ENCODE measurements around the gene SLC25A29.
"Not testable (repeated sequence)": the region's sequence is repeated elsewhere in the genome, so short reads cannot be mapped to it uniquely, and the experiment has no call there.

SLC25A29 gene

DNA sequence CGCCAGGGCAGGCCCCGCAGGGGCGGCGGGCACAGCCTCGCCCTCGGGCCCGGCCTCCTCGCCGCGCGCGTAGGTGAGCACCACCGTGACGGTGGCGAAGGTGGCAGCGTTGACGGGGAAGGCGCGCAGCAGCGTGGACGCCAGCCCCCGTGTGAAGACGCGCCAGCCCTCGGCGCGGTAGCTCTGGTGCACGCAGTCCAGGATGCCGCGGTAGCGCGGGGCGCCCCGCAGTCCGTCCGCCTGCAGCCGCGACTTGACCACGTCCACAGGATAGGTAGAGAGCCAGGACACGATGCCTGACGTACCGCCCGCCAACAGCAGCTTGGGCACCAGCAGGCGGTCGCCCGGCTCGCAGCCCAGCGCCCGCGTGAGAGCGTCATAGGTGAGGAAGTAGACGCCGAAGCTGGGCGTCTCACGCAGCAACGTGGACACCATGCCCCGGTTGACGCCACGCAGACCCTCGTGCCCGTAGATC lies 13.9 kb downstream of the SLC25A29 start:
- TF ChIP-seq, protein P1, sequence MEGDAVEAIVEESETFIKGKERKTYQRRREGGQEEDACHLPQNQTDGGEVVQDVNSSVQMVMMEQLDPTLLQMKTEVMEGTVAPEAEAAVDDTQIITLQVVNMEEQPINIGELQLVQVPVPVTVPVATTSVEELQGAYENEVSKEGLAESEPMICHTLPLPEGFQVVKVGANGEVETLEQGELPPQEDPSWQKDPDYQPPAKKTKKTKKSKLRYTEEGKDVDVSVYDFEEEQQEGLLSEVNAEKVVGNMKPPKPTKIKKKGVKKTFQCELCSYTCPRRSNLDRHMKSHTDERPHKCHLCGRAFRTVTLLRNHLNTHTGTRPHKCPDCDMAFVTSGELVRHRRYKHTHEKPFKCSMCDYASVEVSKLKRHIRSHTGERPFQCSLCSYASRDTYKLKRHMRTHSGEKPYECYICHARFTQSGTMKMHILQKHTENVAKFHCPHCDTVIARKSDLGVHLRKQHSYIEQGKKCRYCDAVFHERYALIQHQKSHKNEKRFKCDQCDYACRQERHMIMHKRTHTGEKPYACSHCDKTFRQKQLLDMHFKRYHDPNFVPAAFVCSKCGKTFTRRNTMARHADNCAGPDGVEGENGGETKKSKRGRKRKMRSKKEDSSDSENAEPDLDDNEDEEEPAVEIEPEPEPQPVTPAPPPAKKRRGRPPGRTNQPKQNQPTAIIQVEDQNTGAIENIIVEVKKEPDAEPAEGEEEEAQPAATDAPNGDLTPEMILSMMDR (IDR thresholded peaks at IDR 0.05; ENCODE audit: low read depth, low read length), result no peak
- H3K4me3 ChIP-seq (replicated peaks in 1 of 2; ENCODE audit: low read depth in 2 of 2, low read length in 2 of 2), result no peak overlapping the region
- no peak for DNase-seq (ENCODE audit: low read depth in 2 of 2)

GRCh38 chr14:100291305-100292075 lies 14.8 kb downstream of the SLC25A29 start:
- no peak for DNase-seq (ENCODE audit: low read depth in 2 of 2)
- TF ChIP-seq, protein P1 (IDR thresholded peaks at IDR 0.05; ENCODE audit: low read depth, low read length), result no peak
- no peak overlapping the region for H3K4me3 ChIP-seq (replicated peaks in 1 of 2; ENCODE audit: low read depth in 2 of 2, low read length in 2 of 2)

DNA sequence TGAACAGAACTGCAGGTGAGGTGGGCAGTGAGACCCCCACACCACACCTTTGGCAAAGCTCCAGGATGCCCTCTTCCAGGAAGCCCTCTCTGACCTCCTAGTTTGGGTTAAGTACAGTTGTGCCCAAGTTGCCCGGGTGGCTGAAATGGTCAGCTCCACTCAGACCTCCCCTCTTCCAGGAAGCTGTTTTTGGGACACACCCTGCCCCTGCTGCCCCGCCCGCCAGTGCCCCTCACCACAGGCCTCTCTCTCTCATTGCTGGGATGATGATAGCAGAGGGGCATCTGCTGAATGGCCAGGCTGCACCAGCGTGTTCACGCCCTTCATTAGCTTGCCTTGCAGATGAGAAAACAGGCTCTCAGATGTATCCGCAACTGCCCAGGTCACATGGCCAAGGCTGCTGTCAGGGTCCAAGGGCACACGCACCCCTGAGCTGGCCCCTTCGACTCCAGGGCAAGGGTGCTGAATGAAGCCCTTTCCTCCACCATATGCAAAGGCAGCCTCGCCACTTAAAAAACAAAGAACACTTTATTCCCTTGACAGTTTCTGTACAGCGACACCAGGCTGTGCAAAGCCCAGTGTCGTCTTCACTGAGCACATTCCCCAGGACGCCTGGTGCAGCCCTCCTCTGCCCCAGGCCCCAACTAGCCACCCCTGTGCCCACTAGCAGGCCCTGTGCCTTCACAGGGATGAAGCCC lies 15.5 kb downstream of the SLC25A29 start:
- no peak overlapping the region for H3K4me3 ChIP-seq (replicated peaks in 1 of 2; ENCODE audit: low read depth in 2 of 2, low read length in 2 of 2)
- TF ChIP-seq, protein P1 (IDR thresholded peaks at IDR 0.05; ENCODE audit: low read depth, low read length), result no peak
- DNase-seq (ENCODE audit: low read depth in 2 of 2), result no peak

GRCh38 chr14:100289916-100290606 lies 16.2 kb downstream of the SLC25A29 start:
- TF ChIP-seq, protein P1 (IDR thresholded peaks at IDR 0.05; ENCODE audit: low read depth, low read length), result no peak
- DNase-seq (ENCODE audit: low read depth in 2 of 2), result no peak
- no peak overlapping the region for H3K4me3 ChIP-seq (replicated peaks in 1 of 2; ENCODE audit: low read depth in 2 of 2, low read length in 2 of 2)

GRCh38 chr14:100288382-100289185 lies 17.7 kb downstream of the SLC25A29 start:
- H3K4me3 ChIP-seq (replicated peaks in 1 of 2; ENCODE audit: low read depth in 2 of 2, low read length in 2 of 2), result no peak overlapping the region
- TF ChIP-seq, protein P1 (IDR thresholded peaks at IDR 0.05; ENCODE audit: low read depth, low read length), result no peak
- DNase-seq (ENCODE audit: low read depth in 2 of 2), result no peak

DNA sequence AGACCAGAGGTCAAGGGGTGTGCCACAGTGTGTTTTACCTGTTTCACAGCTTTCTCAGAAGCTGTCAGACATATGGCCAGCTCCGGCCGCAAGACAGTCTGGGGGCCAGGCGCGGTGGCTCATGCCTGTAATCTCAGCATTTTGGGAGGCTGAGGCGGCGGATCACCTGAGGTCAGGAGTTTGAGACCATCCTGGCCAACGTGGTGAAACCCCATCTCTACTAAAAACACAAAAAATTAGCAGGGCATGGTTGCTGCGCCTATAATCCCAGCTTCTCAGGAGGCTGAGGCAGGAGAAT lies 18.3 kb downstream of the SLC25A29 start:
- H3K4me3 ChIP-seq (replicated peaks in 1 of 2; ENCODE audit: low read depth in 2 of 2, low read length in 2 of 2); DNase-seq (ENCODE audit: low read depth in 2 of 2): not testable (repeated sequence)
